ENCODE data around the gene IGSF9.

The IGSF9 gene

GRCh38 chr1:159883134-159883533 is 62.3 kb downstream of the IGSF9 start:
- no peak for TF ChIP-seq CTCF (IDR thresholded peaks at IDR 0.05; ENCODE audit: low read depth, low read length)
- no peak overlapping the region for H3K4me3 ChIP-seq (ENCODE audit: low read depth, low read length)
- in situ Hi-C loops (cut with HindIII; ENCODE audit: low sequenced_read_pairs), result loop anchor here (25.0 kb wide), 1 partner anchor 96 kb away; the partner anchor contains the start of gene DUSP23
- DNase-seq (ENCODE audit: low read depth, low spot score), result no peak

- peak; percentile 29 for DNase-seq (ENCODE audit: low read depth, low spot score)
- TF ChIP-seq CTCF (IDR thresholded peaks at IDR 0.05; ENCODE audit: low read depth, low read length), result no peak
- in situ Hi-C loops (cut with HindIII; ENCODE audit: low sequenced_read_pairs), result loop anchor here (25.0 kb wide), 1 partner anchor 95 kb away; the partner anchor contains the start of gene DUSP23
- H3K4me3 ChIP-seq (ENCODE audit: low read depth, low read length), result no peak overlapping the region
Measured at GRCh38 chr1:159882527-159882862, 62.9 kb downstream of the IGSF9 start.

- TF ChIP-seq CTCF (IDR thresholded peaks at IDR 0.05; ENCODE audit: low read depth, low read length), result no peak
- H3K4me3 ChIP-seq (ENCODE audit: low read depth, low read length), result no peak overlapping the region
- peak; percentile 98 for DNase-seq (ENCODE audit: low read depth, low spot score)
- in situ Hi-C loops (cut with HindIII; ENCODE audit: low sequenced_read_pairs), result loop anchor here (25.0 kb wide), 1 partner anchor 95 kb away; the partner anchor contains the start of gene DUSP23
Measured at GRCh38 chr1:159881622-159882526, 63.5 kb downstream of the IGSF9 start.

GRCh38 chr1:159880430-159880829 is 65.0 kb downstream of the IGSF9 start:
- in situ Hi-C loops (cut with HindIII; ENCODE audit: low sequenced_read_pairs), result loop anchor here (25.0 kb wide), 1 partner anchor 93 kb away; the partner anchor contains the start of gene DUSP23
- TF ChIP-seq CTCF (IDR thresholded peaks at IDR 0.05; ENCODE audit: low read depth, low read length), result no peak
- no peak overlapping the region for H3K4me3 ChIP-seq (ENCODE audit: low read depth, low read length)
- no peak for DNase-seq (ENCODE audit: low read depth, low spot score)

- TF ChIP-seq CTCF (IDR thresholded peaks at IDR 0.05; ENCODE audit: low read depth, low read length), result no peak
- peak; percentile 74 for DNase-seq (ENCODE audit: low read depth, low spot score)
- in situ Hi-C loops (cut with HindIII; ENCODE audit: low sequenced_read_pairs), result loop anchor here (25.0 kb wide), 1 partner anchor 93 kb away; the partner anchor contains the start of gene DUSP23
- no peak overlapping the region for H3K4me3 ChIP-seq (ENCODE audit: low read depth, low read length)
Measured at GRCh38 chr1:159879977-159880376, 65.4 kb downstream of the IGSF9 start.

GRCh38 chr1:159879136-159879535 is 66.3 kb downstream of the IGSF9 start:
- in situ Hi-C loops (cut with HindIII; ENCODE audit: low sequenced_read_pairs), result loop anchor here (25.0 kb wide), 1 partner anchor 92 kb away; the partner anchor contains the start of gene DUSP23
- H3K4me3 ChIP-seq (ENCODE audit: low read depth, low read length), result no peak overlapping the region
- no peak for DNase-seq (ENCODE audit: low read depth, low spot score)
- no peak for TF ChIP-seq CTCF (IDR thresholded peaks at IDR 0.05; ENCODE audit: low read depth, low read length)
